ENCODE data around the gene DDX10.
"Not testable (repeated sequence)": the region's sequence is repeated elsewhere in the genome, so short reads cannot be mapped to it uniquely, and the experiment has no call there.

DDX10 gene

DNA sequence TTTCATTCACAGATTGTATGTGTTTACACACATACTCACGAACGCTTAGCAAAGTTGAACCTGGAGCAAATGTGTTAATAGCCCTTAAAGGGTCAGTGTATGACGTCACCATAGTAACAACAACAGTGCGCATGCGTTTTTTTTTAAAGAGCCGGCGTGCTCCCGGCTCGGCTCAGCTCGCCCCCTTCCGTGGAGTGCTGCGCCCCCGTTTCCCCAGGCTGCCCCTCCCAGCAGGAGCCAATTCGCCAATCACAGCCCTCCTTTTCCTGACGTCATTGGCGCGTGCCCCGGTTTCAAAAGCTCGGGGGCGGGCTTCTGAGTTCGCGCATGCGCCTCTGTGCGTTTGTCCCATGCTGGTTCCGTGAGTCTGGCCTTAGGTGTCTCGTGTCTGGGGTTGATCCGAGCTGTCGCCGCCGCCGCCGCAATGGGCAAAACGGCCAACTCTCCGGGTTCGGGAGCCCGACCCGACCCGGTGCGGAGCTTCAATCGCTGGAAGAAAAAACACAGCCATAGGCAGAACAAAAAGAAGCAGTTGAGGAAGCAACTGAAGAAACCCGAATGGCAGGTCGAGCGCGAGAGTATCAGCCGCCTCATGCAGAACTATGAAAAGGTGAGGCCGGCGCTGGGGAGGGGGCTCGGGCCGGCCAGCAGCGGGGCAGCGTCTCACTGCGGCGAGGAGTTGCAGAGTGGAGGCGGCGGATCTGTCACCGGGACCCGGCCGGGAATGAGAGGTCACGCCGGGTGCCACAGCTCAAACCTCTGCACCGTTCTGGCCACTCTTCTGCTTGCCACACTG is at the start of gene DDX10:
TSS of gene DDX10 (plus strand) at position 340 of the 796 bp plus-strand sequence. CDS start at position 425, 85 bp downstream.
- DNase-seq: peak; percentile 99

DNA sequence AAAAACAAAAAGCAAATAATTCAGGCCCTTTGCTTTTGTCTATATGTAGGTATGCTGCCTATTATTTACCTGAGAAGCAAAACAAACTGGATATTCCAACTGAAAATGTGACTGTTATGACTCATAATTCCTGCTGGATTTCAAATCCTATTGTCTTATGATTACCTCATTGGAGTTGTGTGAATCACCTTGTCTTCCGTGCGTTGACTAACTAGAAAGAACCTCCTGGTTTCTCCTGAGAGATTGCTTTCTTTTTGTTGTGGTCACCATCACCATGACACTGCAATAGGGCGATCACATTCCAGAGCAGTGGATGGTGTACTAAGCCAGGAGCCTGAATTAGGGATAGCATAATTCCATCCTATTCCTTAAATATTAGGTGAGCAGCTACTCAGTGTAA is 48.3 kb upstream of the DDX10 start:
- no peak for DNase-seq

DNA sequence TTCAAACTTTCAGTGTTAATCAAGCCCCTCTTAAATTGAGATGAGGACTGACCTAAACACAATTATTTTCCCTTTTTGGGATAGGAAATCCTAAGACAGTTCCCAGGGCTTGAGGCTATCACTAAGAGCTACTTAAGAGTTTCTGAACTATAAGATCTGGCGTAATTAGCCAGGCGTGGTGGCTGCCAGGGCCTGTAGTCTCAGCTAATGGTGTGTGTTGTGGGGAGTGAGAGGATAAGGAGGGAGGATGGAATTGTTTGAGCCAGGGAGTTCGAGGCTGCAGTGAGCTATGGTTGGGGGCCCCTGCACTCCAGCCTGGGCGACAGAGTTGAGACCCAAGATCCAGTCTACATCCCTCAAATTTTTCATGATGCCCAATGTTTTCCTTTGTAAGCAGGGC is 47.8 kb upstream of the DDX10 start:
- DNase-seq: no peak

DNA sequence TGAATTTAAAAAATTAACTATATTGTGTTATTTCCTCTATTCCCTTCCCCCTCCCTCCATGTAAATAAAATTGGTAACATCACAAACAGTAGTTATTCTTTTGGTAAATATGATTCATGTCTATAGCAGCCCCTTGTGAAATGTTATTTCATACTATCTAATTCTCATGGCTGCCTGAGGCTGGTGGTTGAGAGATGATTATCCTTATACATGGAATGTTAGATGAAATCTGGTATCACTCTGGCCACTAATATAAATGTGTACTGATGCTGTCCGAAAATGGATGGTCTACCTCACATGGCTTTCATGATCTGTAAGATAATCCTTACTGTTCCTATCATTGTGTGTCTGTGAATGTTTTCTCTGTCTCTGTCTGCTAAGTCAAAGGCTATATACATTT is 46.3 kb upstream of the DDX10 start:
- DNase-seq: no peak

DNA sequence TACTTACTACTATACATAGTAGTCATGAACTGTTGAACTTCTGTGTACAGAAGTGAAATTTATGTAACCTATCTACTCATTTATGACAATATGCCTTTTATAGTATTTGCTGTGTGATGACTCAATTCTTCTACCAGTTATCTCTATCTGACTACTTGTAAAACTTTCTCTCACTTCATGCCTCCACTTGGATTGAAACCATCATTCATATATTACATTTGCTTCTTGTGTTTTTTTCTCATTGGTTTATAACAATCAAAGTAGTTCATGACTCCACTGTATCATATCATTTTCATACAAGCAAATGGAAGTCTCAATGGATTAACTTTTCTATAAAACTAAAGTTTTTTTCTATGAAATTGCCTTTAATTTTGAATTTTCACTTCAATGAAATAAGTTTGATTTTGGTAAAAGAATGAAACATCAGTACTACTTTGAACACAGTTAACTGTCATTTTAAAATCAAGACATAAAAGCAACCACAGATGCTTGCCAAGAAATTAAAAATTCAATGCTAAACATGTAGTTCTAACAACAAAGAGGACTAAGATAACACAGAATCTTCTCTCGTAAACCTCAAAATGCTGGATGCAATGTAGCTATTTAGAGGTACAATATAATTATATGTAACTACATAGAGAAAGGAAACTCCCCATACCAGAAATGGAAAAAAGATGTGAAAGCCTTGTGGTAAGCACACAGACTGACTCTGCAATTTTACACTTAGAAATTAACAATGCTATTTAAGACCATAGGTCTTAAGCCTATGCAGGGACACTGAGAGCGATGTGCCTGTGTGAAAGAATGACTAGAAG is 43.7 kb upstream of the DDX10 start:
- DNase-seq: no peak

DNA sequence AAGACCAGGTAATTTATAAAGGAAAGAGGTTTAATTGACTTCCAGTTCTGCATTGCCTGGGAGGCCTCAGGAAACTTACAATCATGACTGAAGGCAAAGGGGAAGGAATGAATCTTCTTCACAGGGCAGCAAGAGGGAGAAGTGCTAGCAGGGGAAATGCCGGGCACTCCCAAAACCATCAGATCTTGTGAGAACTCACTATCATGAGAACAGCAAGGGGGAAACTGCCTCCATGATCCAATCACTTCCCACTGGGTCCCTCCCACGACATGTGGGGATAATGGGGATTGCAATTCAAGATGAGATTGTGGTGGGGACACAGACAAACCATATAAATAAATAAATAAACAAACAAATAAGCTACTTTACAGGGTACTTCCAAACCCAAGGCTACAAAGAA is 42.5 kb upstream of the DDX10 start:
- DNase-seq: no peak

DNA sequence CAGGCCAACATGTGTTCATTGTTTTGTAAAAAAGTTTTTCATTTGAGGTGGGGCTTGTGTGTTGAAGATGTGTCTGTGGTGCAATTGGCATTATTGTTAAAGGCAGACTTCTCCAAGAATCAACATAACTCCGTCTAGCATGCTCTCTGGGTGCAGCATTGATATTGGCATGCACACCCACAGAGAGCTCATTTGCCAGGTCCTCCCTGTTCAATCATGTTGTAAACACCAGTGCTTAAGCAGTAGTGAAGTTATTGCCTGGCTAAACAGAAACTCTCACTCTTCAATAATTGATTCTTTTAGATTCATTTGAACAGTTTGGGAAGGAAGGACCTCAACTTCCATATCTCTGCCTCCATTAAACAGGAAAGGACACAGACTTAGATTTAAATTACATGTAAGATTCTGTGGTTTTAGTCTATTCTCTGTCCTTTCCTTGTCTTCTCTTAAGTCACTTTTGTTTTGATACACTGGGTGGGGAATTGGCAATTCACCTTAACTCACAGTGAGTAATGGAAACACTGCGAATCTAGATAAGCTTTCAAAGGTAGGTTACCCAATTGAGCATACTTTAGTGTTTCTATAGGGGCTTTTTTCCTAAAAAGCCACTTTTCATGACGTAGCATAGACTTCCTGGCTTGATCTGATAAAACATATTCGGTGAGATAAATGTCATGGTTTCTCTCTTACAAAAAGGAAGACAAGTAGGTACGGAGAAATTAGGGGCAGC is 40.5 kb upstream of the DDX10 start:
- DNase-seq: no peak

DNA sequence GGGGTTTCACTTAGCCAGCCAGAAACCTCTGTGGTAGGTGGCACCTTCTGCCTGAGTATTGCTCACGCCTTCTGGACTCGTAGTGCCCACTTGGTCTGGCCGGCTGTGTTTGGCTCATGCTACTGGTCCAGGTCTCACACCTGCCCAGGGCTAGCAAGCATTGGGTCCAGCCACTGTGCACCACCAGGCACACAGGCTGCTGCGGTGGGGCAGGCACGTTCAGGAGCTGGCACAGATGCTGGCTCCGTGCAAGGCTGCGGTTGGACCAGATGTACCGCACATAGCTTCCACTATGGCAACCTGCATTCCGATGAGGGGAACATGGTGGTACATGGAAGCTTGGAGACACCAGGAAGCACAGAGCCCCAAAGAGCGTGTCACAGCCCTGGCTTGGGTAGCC is 36.5 kb upstream of the DDX10 start:
- DNase-seq: no peak

DNA sequence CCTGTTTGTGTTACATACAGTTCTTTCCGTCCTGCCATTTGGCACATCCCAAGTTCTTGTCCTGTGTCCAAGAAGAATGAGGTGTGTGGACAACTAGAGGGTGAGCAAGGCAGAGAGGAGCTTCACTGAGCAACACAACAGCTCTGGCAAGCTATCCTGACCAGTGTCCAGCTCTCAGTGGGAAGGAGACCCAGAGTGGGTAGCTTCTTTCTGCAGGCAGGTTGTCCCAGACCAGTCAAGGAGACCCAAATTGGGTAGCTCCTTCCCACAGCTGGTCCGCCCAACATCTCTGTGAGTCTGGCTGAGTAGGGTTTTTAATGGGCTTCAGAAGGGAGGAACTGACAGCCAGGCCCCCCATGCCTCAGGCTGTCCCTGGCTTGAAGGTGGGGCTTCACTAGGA is 36.1 kb upstream of the DDX10 start:
- DNase-seq: no peak

DNA sequence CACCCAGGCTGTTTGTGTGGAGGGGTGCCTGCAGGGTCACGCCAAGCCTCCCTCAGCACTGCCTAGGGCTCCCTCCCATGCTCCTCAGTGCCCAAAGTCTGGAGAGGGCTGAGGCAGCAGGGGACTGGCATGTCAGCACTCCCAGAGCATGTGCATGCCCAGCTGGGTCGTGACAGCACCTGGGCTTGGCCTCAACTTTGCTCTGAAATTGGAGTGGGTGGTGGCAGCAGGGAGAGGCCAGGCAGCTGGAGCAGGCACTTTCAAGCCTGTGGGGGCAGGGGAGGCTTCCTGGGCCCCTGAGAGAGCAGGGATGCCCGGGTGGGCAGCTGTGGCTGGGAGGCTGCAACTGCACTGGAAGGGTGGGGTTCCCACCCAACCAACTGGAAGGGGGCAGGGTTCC is 35.6 kb upstream of the DDX10 start:
- DNase-seq: no peak

DNA sequence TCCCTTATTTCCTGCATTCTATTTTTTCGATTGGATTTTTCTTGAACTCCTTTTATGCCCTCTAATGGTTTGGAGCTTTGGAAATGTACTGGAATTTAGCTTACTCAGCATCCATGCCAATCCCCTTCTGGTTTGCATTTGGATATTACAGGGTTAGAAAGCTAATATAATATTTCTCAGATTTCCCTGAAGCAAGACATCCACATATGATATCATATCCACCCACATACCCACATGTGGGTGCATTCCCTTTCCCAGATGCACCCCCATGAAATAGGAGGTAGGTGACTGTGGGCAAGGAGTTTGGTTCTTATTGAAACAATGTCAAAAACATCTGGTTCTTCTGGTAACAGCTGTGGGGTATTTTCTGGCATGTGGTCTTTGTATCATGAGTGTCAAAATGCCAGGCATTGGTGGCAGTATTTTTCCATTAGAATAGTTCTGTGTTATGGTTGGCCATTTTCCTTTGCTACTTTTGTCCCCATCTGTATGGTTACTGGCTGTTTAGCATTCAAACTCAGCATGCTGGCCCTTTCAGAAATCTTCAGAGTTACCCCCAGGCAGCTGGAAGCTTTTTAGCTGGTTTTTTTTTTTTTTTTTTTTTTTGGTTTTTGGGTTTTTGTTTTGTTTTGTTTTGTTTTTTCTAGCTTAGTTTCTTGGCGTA is 32.7 kb upstream of the DDX10 start:
- no peak for DNase-seq

DNA sequence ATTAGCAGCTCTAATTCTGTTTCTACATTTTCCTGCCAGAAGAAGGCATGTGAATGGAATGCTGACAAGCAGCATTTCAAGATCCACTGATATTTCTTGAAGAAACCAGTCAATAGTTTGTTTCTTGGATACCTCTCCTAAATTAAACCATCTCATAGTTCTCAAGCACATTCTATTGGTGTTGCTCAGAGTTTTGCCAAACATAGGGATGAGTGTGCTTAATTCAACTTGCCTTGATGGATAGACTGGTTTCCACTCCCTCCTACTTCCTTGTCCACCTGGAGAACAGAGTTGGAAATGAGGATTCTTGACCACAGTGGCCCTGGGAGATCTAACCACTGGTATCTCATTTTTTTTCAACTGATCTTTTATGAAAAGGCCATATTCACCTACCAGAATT is 29.8 kb upstream of the DDX10 start:
- DNase-seq: no peak

DNA sequence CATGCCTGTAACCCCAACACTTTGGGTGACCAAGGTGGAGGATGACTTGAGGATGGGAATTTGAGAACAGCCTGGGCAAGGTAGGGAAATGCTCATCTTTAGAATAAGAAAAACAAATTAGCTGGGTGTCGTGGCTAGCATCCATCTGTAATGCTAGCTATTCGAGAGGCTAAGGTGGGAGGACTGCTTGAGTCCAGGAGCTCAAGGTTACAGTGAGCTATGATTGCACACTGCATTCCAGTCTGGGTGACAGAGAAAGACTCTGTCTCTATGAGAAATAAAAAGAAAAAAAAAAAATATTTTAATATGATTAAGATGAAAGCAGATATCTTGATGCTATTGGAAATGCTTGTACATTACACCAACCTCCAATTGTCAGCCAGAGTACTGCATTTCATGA is 28.6 kb upstream of the DDX10 start:
- no peak for DNase-seq

DNA sequence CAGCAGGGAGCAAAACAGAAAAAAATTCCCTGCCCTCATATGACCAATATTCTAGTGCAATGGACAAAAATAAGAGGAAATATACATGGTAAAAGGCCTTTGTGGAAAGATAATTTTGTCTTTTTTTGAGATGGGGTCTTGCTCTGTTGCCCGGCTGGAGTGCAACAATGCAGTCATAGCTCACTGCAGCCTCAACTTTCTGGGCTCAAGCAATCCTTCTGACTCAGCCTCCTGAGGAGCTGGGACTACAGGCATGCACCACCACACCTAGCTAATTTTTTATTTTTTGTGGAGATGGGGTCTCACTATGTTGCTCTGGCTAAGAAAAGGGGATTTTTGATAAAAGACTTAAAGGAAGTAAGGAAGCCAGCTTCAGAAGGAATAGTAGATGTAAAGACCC is 25.7 kb upstream of the DDX10 start:
- DNase-seq: no peak

DNA sequence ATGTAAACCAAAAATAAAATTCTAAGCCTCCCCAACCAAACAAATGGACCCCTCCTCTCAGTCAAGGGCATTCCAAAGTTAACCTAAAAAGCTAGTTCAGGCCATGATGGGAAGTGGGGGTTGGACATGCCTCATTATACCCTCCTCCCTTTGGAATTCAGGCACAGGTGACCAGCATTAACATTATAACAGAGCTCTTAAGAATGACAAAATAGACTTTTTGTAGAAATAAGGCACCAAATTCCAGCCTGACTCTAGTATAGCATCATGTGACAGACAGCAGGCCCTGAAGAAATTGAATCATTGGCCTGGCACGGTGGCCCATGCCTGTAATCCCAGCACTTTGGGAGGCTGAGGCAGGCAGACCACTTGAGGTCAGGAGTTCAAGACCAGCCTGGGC is 23.1 kb upstream of the DDX10 start:
- not testable (repeated sequence) for DNase-seq

DNA sequence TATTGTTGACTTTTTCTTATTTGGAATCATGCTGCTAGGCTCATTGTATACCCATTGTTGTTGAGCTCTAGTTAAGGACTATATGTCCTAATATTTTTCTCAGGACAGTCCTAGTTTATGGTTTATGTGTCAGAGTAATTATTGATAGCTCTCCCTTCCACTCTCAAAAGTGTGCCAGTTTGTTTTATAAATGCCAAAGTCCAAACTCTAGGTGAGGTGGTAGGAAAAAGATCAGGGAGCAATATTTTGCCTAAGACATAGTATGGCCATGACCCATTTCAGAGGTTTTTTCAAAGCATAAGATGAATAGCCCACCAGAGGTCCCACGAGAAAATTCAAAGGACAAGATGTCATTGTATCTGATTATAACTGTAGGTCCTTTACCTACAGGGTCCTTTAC is 20.9 kb upstream of the DDX10 start:
- DNase-seq: no peak

DNA sequence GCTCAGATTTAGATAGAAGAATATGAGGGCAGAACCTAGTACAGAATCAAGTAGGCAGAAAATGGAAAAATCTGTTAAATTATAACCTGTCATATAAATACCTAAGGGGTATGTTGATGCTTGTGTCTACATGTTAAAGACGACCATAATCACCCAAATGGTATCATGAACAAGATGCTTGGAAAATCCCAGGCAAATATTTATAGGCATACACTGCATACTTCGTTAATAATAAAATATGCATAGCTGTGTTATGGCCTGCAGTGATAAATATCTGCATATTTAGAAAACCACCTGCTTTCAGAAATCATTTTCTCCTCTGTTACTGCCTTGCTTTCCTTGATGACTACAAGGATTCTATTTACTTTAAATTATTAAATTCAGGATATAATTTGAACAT is 18.9 kb upstream of the DDX10 start:
- no peak for DNase-seq

DNA sequence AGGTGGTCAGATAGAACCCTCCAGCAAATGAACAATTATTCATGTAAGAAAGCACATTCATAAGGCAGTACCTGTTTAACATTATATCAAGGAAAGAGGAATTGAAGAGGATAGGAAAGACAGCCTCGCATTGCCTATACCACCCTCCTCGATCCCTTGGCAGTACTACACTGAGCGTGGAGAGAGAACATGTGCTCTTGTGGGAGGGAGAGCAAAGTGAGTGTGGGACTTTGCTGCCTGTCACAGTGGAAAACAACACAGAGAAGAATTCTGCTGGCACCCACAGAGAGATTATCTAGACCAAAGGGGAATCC is 17.5 kb upstream of the DDX10 start:
- no peak for DNase-seq

DNA sequence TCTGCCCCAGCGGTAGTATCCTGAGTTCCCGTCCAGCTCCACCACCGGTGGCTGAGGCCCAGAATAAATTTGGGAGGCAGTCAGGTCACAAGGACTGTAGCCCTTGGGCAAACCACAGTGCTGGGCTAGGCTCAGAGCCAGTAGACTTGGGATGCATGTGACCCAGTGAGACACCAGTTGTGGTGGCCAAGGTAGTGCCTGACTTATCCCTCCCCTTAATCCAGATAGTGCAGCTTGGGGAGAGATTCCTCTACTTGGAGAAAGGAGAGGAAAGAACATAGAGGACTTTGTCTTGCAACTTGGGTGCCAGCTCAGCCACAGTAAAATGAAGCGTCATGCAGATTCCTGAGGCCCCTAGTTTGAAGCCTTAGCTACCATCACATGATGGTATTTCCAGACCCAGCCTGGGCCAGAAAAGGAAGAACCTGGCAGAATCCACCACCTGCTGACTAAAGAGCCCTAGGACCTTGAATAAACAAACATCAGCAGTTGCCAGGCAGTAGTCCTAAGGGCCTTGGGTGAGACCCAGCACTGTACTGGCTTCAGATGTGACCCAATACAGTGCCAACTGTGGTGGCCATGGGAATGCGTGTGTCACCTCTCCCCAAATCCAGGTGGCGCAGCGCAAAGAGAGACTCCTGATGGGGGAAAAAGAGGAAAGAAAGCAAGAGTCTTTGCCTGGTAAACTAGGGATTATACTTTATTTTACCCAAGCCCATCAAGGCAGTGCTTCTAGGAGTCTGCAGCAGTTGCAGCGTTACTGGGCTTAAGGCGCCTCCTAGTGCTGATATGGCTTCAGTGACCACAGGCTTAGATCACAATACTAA is 17.0 kb upstream of the DDX10 start:
- peak; percentile 73 for DNase-seq

DNA sequence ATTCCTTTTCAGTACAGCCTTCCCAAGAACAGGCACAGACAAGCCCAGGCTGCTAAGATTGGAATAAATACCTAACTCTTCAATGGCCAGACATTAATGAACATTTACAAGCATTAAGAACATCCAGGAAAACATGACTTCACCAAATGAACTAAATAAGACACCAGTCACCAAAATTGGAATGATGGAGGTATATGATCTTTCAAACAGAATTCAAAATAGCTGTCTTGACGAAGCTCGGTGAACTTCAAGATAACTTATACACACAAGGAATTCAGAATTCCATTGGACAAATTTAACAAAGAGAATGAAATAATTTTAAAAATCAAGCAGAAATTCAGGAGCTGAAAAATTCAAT is 16.4 kb upstream of the DDX10 start:
- DNase-seq: no peak

DNA sequence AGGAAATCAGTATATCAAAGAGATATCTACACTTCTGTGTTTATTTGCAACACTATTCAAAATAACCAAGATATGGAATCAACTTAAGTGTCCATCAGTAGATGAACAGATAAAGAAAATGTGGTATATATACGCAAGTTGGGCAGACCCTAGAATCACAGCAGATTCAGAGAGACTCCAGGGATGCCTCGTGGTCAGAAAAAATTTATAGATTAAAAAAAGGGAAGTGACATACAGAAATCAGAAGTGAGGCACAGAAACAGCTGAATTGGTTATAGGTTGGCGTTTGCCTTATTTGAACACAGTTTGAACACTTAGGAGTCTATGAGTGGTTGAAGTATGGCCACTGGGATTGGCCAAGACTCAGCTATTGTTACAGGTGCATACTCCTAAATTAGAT is 10.8 kb upstream of the DDX10 start:
- DNase-seq: not testable (repeated sequence)

DNA sequence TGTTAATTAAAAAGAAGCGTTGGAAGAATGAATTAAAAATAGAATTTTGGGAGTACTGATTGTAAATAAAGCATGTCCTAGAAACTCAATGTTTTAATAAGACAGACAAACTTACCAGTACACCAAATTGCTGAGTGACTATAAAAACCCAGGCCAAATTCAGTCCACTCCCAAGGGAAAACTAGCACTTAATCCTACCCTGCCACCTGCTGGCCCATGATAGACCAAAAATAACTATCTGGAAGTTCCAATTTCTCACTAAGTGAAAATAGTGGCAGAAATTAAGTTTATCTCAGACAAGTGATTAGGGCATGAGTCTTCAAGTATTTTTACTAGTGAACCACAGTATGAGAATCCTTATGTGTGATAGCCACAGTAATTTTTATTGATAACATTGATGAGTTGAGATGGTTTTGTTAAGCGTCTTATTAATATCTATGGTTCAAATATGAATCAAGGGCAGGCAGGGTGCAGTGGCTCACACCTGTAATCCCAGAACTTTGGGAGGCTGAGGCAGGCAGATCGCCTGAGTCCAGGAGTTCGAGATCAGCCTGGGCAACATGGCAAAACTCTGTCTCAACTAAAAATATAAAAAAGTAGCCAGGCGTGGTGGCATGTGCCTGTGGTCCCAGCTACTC is 9.8 kb upstream of the DDX10 start:
- DNase-seq: peak; percentile 48
